Right hindlimb (tissue), 1 donor: Measurements from ENCODE around the gene TSPAN3.

Source experiments
- DNase-seq: peaks from one replicate; pipeline ENCODE4 v3.0.0-alpha.2; 2018

The TSPAN3 gene

DNA sequence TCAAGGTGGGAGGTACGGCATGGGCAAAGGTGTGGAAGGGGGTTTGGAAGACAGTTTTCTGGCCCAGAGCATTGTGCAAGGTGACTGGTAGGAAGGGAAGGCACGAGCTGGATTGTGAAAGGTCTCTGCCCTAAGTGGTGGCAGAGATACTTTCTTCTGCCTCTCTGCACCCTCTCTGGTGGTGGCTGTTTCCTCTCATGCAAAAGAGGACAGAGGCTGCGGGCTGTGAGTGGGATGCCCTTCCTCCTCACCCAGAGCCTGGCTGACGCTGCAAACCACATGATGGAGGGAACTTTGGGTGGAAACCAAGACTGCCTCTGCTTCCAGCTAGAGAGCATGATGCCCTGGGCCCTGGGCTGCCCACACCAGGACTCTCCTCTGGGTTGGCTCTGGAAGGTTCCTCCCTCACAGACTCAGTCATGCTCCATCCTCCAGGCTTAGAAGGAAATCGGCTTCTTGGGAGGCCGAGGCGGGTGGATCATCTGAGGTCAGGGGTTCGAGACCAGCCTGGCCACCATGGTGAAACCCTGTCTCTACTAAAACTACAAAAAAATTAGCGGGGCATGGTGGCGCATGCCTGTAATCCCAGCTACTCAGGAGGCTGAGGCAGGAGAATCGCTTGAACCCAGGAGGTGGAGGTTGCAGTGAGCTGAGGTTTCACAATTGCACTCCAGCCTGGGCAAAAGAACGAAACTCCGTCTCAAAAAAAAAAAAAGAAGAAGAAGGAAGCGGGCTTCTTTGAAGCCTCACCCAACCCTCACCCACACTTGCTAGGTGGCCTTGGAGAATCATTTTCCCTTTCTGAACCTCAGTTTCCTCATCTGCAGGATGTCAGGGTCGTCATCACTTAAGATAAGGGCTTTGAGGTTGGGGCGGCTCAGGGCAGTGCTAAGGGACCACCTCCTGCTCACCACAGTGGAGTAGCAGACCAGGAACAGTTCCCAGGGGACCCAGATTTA lies 67.7 kb downstream of the TSPAN3 start:
- no peak for DNase-seq

DNA sequence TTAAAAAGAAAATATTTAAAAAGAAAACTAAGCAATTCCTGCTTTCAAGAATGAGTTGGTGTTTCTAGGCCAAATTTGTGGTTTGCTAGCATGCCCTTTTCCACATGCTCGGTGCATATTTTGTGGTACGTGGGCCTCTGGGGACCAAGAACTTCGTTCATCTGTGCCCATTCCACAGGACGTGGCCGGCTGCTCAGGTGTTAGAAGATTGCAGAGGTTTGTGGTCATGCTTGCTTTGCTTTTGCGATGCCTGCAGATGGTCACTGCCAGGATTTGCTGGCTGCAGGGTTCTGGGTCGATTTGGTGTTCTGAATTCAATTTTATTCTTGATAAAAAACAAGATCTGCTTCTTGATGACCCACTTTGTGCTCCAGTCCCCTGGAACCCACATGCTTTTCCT lies 68.5 kb downstream of the TSPAN3 start:
- no peak for DNase-seq

DNA sequence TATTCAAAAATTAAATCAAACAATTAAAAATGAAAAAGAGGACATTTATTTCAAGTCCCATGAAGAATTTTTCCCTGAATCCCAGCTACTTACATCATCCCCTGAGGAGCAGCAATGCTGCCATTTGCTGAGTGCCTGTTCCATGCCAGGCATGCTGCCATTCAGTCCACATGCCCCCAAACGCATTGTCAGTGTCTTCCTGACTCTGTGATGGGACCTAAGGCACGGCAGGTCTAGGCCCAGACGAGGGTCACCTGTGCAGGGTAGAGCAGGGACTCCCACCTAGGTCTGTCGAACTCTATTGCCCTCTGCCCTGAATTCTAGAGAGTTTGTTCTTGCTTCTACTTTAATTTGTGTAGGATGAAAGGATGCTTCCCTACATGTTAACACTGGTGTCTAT lies 68.9 kb downstream of the TSPAN3 start:
- no peak for DNase-seq

DNA sequence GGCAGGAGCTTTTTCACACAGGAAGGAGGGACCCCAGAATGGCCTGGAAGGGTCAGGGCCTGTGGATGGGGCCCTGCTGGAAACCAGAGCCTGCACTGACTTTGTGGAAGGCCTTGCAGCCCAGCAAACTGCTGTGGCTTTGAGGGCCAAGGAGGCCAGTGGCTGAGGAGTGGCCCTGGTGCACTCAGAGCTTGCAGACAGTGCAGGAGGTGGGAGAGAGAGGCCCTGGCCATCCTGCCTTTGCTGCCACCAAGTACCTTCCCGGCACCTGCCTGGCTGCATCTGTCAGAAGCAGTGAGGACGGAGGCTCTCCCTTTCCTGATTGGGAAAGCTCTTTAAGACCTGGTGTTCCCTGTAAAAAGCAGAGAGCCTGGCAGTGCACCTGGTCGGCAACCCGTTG lies 69.6 kb downstream of the TSPAN3 start:
- DNase-seq, result no peak

DNA sequence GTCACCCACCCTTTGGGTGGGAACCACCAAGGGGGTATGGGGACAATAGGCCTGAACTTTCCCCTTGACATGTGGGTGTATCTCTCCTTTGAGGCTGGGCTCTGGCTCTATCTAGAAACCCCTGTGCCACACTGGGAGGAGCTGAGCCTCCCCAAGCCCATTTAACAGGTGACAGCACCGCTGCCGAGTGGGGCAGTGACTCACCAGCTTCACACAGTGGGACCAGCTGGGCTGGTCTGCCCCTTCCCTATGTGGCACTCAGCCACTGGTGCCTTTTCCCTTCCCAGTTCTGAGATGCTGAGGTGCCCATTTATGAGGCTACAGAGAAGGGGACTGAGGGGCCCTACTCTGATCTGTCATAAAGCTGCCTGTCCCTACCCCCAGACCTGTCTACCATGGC lies 70.9 kb downstream of the TSPAN3 start:
- no peak for DNase-seq

DNA sequence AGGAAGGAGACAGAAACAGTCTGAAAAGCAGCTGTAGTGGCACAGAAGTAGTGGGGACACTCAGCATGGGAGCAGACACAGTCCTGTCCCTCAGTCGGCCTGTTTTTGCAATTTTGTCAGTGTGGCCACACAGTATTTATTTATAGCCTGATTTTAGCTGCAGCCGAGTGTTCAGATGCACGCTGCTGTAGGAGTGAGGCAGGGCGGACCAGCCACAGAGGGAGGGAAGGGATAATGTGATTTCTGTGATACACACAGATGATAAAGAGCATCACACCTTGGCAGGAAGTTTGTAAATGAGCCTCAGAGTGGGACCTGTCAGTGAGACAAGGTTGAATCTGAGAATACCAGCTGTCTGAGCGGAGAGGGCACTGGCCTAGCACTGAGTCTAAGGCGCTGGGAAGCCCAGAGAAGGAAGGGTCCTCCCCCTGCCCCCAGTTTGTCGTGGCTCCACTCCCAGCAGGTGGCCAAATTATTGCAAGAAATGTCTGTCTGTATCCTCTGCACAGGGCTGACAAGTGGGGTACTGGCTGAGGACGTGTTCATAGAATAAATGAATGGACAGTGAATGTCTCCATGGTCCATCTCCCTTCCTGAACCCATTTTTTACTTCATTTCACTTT lies 72.1 kb downstream of the TSPAN3 start:
- no peak for DNase-seq

DNA sequence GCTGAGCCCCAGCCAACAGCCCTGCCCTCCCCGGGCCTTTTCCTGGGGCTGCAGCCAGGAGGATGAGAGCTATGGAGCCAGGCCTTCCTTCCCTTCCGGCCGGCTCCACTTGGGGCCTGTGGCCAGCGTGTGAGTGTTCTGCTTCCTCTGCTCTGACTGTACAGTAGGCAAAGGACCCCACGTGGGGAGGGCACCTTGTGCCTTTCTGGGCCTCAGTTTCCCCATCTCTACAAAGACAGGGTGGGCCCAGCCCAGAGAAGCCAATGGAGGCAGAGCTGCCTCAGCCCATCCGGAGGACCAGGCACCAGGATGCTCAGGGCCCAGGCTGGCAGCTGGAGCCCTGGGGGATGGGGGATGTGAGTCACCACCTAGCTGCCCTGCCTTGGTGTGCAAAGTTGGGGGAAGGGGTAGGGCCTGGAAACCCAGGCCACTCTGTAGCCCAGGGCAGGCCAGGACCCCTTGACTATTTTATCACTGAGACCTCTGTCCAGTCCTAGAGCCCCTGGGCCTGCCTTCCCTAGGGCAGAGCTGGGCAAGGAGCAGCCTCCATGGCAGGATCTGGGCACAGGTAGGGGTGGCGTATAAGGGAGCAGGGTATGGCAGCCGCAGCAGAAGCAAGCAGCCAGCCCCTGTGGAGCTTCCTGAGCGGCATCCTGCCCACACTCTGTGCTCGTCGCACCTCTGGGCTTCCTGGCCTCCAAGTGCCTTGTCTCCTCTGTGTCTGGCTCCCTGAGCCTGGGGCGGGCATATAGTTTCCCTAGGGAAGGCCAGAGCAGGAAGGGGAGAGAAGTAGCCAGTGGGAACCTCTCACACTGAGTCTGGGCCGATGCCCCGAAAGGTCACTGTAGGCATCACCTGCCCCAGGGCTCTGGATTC lies 74.1 kb downstream of the TSPAN3 start:
- peak; percentile 63 for DNase-seq

DNA sequence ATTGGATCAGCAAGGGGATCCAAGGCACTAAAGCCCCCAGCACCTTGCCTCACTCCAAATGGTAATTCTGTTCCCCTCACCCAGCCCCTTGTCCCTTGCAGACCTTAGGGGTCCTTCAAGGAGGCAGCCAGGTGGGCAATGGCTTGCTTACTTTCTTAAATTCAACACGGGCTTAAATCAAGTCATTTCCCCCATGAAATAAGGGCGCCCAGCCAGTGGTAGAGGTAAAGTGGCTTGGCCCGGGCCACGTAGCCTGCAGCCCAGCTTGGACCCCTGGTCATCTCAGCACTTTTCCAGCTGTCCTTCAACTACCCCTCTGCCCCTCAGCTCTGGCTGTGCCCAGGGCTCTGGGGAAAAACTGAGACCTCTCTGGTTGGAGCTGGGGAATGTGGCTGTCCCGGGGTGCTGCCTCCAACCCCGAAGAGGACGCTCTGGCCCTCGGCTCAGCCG lies 74.8 kb downstream of the TSPAN3 start:
- no peak for DNase-seq

DNA sequence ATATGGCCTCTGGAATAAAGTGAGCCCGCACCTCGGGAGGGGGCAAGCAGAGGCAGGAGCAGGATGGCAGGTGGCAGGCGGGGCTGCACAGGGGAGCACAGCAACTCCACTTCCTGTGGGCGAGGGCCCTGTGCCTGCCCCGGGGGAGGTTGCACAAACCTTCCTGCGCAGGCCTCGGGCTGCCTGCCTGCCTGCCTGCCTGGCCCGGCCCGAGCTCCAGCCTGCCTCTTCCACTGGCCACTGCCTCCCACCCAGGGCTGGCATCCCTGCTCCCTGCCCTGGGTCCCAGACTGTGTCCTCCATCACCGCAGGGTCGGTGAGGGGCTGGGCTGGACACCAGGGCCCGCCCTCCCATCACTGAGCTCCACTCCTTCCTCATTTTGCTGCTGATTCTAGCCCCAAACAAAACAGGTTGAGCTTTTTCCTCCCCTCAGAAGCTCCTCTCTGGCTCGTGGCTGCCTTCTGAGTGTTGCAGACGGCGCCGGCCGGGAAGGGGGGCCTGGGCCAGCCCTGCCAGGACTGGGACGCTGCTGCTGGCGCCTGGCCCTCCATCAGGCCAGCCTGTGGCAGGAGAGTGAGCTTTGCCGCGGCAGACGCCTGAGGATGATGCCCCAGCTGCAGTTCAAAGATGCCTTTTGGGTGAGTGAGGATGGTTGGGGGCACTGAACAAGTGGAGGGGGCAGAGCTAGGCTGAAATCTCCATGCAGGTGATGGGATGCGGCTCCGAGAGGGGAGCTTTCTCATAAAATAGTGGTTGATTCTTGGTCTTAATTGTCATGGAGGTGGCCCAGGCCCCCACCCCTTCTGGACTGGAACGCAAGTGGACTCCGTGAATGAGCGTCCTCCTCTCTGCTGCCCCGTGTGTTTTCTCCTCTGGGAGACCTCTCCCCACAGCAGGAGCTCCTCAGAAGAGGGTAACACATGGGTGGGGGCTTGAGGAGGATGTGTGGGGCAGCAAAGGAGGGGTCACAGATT lies 75.7 kb downstream of the TSPAN3 start, which contains the start of gene PSTPIP1:
Gene PSTPIP1 (plus strand): TSS at position 156 of the 975 bp plus-strand sequence. CDS start 448 bp downstream, at position 604.
- peak; percentile 81 for DNase-seq

DNA sequence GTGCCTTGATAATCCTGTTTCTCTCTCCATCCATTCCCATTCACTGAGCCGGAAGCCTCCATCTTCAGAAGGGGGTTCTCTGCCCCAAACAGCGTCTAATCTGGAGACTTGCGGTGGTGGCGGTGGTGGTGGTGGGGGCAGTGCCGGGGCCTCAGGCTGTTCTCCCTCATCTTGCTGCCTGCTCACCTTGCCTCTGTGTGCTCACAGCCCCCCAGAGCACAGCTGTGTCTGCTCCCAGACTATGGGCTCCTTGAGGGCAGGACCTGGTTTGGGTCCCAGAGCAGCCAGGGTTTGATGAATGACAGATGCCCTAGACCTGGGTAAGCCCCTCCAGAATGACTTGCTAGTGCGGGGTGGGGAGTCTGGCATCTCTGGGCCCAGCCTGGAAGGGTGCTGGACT lies 76.4 kb downstream of the TSPAN3 start:
- no peak for DNase-seq

DNA sequence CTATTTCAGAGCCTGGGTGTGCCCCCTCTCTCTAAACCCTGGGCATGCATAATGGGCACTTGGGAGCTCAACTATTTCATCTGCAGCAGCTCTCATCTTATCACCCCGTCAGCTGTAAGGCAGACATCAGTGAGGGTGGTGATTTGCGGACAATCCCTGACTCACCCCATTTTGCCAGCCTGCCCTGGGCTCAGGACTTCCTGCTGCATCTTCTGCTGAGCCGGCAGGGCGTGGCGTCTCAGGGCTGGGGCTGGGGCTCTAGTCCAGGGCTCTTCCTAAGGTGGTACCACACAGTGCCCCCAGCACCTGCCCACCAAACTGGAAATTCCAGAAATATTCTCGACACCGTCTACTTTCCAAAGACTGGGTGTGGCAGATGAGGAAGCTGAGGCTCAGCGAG lies 76.9 kb downstream of the TSPAN3 start:
- DNase-seq, result no peak

DNA sequence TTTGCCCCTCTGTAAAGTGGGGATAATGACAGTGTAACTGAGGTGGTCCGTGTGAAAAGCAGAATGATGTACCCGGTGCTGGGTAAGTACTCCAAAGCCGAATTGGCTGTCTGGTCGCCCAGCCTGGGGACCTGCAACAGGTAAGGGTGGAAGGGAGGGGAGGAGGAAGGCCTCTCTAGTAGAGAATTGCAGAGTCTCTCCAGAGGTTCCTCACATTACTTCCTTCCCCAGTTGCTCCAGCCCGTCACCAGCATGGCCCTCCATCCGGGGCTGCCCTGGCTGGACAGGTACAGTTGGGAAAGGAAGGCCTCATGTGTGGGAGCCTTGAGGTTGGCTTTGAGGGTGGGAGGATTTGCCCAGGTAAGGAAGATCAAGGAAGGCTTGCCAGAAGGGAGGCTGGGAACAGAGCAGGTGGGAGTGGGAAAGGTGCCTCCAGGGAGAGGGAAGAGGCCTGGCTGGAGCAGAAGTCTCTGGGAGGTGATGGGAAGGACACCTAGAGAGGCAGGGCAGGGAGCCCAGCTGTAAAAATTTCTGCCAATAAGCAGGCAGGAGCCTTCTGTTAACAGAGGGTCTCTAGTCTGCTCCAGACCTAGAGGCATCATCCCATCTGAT lies 77.7 kb downstream of the TSPAN3 start:
- DNase-seq, result no peak

DNA sequence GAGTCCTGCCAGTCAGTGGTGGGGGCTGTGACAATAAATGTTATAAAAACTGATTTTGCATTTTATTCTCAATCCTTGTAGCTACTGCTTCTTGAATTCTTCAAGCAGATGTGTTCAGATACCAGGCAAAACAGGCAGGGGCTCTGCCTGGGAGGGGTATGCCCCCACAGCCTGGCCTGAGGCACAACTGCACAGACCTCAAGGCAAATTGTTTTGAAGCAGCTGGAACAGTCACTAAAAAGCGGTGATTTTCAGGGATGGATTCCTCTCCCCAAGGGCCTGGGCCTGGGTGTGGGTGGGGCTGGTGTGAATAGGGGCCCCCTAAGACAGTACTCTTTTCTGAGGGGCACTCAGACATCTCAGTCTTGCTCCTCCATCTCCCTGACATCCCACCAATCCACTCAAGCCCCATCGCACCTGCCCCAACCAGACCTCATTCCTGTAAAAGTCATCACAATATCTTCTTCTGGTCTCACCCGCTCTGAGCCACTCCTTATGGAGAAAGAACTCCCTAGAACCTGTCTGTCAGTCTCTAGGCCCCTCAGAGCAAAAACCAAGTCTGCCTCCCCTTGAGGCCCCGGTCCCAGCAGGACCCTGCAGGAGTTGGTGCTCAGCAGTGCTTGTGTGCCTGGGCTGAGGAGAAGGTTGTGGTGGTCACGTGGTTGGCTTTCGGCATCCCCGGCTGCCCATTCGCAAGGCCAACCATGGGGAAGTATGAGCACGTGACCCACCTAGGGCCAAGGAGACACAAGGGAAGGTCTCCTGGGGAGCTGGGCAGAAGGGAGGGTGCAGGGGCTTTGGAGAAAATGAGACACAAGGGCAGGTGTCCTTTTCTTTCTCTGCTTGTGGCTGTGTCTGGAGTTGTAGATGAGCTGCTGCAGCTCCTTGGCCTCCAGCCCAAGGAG lies 78.9 kb downstream of the TSPAN3 start:
- DNase-seq, result no peak
